Left lung (tissue), 10 donors: ENCODE results near the gene FCER1G. TPM values are rescaled to one million over a fixed set of nuclear protein-coding genes. Genes with fewer than 3 reads are reported as not detected.
A peak's percentile ranks its signal among the peaks of the same experiment; 100 is the strongest.

Experiments used
- ATAC-seq: fragments of 200-7000 bp; cut with Tn5 transposase; one replicate; pipeline ENCODE4 v1.9.1; 2020; ENCODE audit warnings: moderate library complexity
- DNase-seq, 4 donors: peaks; one replicate each; pipeline ENCODE4 v3.0.0-alpha.2; 2013 to 2020
- H3K27ac ChIP-seq, 2 donors: fragments of 200-600 bp; sonication (generic) in 1 of 2; one replicate each; pipeline versions ENCODE4 v1.5.0 to v1.8.0; 2020 to 2021
- H3K27me3 ChIP-seq, 2 donors: fragments of 200-600 bp; sonication (generic) in 1 of 2; one replicate each; pipeline versions ENCODE4 v1.5.0 to v1.8.0; 2020 to 2021
- H3K36me3 ChIP-seq, 2 donors: fragments of 200-600 bp; sonication (generic) in 1 of 2; one replicate each; pipeline versions ENCODE4 v1.5.0 to v1.8.0; 2020 to 2021
- H3K4me1 ChIP-seq, 2 donors: fragments of 200-600 bp; one replicate each; pipeline ENCODE4 v1.8.0; 2021
- H3K4me3 ChIP-seq, 2 donors: fragments of 200-600 bp; sonication (generic) in 1 of 2; one replicate each; pipeline versions ENCODE4 v1.5.0 to v1.8.0; 2020 to 2021; ENCODE audit warnings: mild to moderate bottlenecking in 1 of 2
- H3K9me3 ChIP-seq, 2 donors: fragments of 200-600 bp; sonication (generic) in 1 of 2; one replicate each; pipeline versions ENCODE4 v1.5.0 to v1.8.0; 2020 to 2021
- CTCF ChIP-seq, 2 donors: fragments of 200-600 bp; sonication (generic) in 1 of 2; IDR thresholded peaks; one replicate each; pipeline versions ENCODE4 v1.5.0 to v1.8.0; 2021; ENCODE audit warnings: antibody characterized with exemption in 2 of 2
- intact Hi-C, 2 donors: fragments of 100-400 bp; cut with DNase I; formaldehyde crosslinking; loops; one replicate each; pipeline versions ENCODE4 v1.11.2 to v1.14.2; 2022
- polyA plus RNA-seq, 6 donors: library from polyadenylated mRNA; unstranded; fragments of 120-200 nt; gene quantifications; one replicate each; pipeline ENCODE4 v1.2.1, GENCODE V29; 2013; ENCODE audit not compliant: insufficient read length in 6 of 6
- total RNA-seq, 2 donors: library from RNA; stranded (reverse); fragmentation: NEBNext Ultra II Directional; extraction: Animal tissue kit (Norgen Biotek cat#: 25700); gene quantifications; one replicate each; pipeline ENCODE4 v1.2.1, GENCODE V29; 2021
- donor health status: DM: no; HTN: yes; CAD: no.
- donor health status: DM: no; HTN: no; CAD: no.

FCER1G gene
- total and polyA plus RNA-seq, 8 donors, result 14.6 to 329 (median 16.5) TPM

GRCh38 chr1:161198194-161198896 is 16.8 kb upstream of the FCER1G start:
- peak overlapping the region; percentile 58 to 75 for H3K27ac ChIP-seq
- no peaks in the 10 kb centered on the region for H3K27me3 ChIP-seq
- DNase-seq (peak in 1 of 4 donors; percentile 60), ATAC-seq (no peak)
- TF ChIP-seq CTCF (IDR thresholded peaks at IDR 0.05), result no peak
- H3K4me1 ChIP-seq, result peaks cover 26 to 61% of the 10 kb centered on the region in 2 donors
- intact Hi-C loops, result no loop called here
- no peaks in the 10 kb centered on the region for H3K9me3 ChIP-seq
- H3K4me3 ChIP-seq, result peak overlapping the region; percentile 9 to 30
- H3K36me3 ChIP-seq, result no peaks in the 10 kb centered on the region

GRCh38 chr1:161198897-161199431 is 16.1 kb upstream of the FCER1G start, which contains the start of gene ADAMTS4:
ADAMTS4 (minus strand) TSS chr1:161199054; CDS start chr1:161198627, 427 bp downstream.
- ATAC-seq (peak; percentile 9), DNase-seq (peak in 3 of 4 donors; percentile 54 to 86 (median 70))
- intact Hi-C loops, result no loop called here
- Histone ChIP-seq H3K27me3 (no peaks in the 10 kb centered on the region), H3K4me3 (peak within 1 kb of the TSS; percentile 9 to 30), H3K36me3 (no peaks in the 10 kb centered on the region), H3K27ac (peak within 1 kb of the TSS; percentile 89 to 98), H3K9me3 (no peaks in the 10 kb centered on the region), H3K4me1 (peaks cover 32 to 65% of the 10 kb centered on the region in 2 donors)
- TF ChIP-seq CTCF (IDR thresholded peaks at IDR 0.05), result no peak

GRCh38 chr1:161199506-161200139 is 15.5 kb upstream of the FCER1G start:
- no peak for DNase-seq
- H3K4me3 ChIP-seq, result no peak overlapping the region
- intact Hi-C loops, result no loop called here
- H3K27me3 ChIP-seq, result no peaks in the 10 kb centered on the region
- peaks cover 32 to 65% of the 10 kb centered on the region in 2 donors for H3K4me1 ChIP-seq
- H3K36me3 ChIP-seq, result peaks cover 0 to 4% of the 10 kb centered on the region in 2 donors
- ATAC-seq, result no peak
- peak overlapping the region; percentile 89 to 98 for H3K27ac ChIP-seq
- TF ChIP-seq CTCF (IDR thresholded peaks at IDR 0.05), result no peak
- H3K9me3 ChIP-seq, result no peaks in the 10 kb centered on the region

GRCh38 chr1:161200421-161200991 is 14.6 kb upstream of the FCER1G start:
- DNase-seq, result no peak

More at GRCh38 chr1:161200421-161200991, 14.6 kb upstream of the FCER1G start:
- Histone ChIP-seq H3K27me3 (no peaks in the 10 kb centered on the region), H3K4me3 (no peak overlapping the region), H3K4me1 (peaks cover 29 to 65% of the 10 kb centered on the region in 2 donors), H3K9me3 (no peaks in the 10 kb centered on the region), H3K27ac (peak overlapping the region; percentile 89 to 98), H3K36me3 (peaks cover 0 to 8% of the 10 kb centered on the region in 2 donors)
- ATAC-seq, result no peak
- TF ChIP-seq CTCF (IDR thresholded peaks at IDR 0.05), result no peak
- intact Hi-C loops, result no loop called here
